Middle frontal gyrus (tissue), 1 donor: ENCODE data around the gene PROC.
A peak's percentile ranks its signal among the peaks of the same experiment; 100 is the strongest.
"Not testable (repeated sequence)": the region's sequence is repeated elsewhere in the genome, so short reads cannot be mapped to it uniquely, and the experiment has no call there.

Source experiments
- DNase-seq: peaks from one replicate; pipeline ENCODE4 v3.0.0-alpha.2; 2015; ENCODE audit warnings: low spot score; ENCODE audit errors: extremely low spot score

The PROC gene

GRCh38 chr2:127394492-127394891, 23.7 kb upstream of the PROC start:
- no peak for DNase-seq

- no peak for DNase-seq
Observed at GRCh38 chr2:127397568-127398238, 20.5 kb upstream of the PROC start.

GRCh38 chr2:127398239-127398590, 20.0 kb upstream of the PROC start:
- no peak for DNase-seq

- DNase-seq, result no peak
Observed at GRCh38 chr2:127400533-127400896, 17.7 kb upstream of the PROC start.

GRCh38 chr2:127400897-127401756, 17.1 kb upstream of the PROC start:
- DNase-seq, result no peak

GRCh38 chr2:127401757-127402695, 16.2 kb upstream of the PROC start:
- DNase-seq, result no peak

- no peak for DNase-seq
Observed at GRCh38 chr2:127403460-127403859, 14.8 kb upstream of the PROC start.

- no peak for DNase-seq
Observed at GRCh38 chr2:127404466-127405254, 13.6 kb upstream of the PROC start.

- DNase-seq, result no peak
Observed at GRCh38 chr2:127405255-127405610, 13.0 kb upstream of the PROC start.

GRCh38 chr2:127406454-127406853, 11.8 kb upstream of the PROC start:
- no peak for DNase-seq

GRCh38 chr2:127407091-127407490, 11.1 kb upstream of the PROC start:
- DNase-seq, result no peak

GRCh38 chr2:127407661-127408003, 10.6 kb upstream of the PROC start:
- DNase-seq, result no peak

GRCh38 chr2:127408004-127408806, 10.0 kb upstream of the PROC start:
- peak; percentile 77 for DNase-seq

GRCh38 chr2:127408807-127409099, 9.5 kb upstream of the PROC start:
- no peak for DNase-seq

- not testable (repeated sequence) for DNase-seq
Observed at GRCh38 chr2:127409716-127410115, 8.5 kb upstream of the PROC start.

GRCh38 chr2:127410871-127411652, 7.2 kb upstream of the PROC start:
- DNase-seq, result no peak

- DNase-seq, result no peak
Observed at GRCh38 chr2:127411653-127412369, 6.4 kb upstream of the PROC start.

- DNase-seq, result no peak
Observed at GRCh38 chr2:127413200-127413599, 5.0 kb upstream of the PROC start.
